ENCODE data around the gene C1QTNF7.

GRCh38 chr4:15378062-15378461, 49.8 kb upstream of the C1QTNF7 start:
- no peak for TF ChIP-seq CTCF (IDR thresholded peaks at IDR 0.05)
- no peak for TF ChIP-seq ZFX (IDR thresholded peaks at IDR 0.05; ENCODE audit: borderline replicate concordance)

Measured in 22Rv1 (cell line).